Activated CD4-positive, alpha-beta T cell treated with anti-CD3 and anti-CD28 coated beads for 24 hours (primary cell): ENCODE measurements around the gene PHC3.
A peak's percentile ranks its signal among the peaks of the same experiment; 100 is the strongest.
"Not testable (repeated sequence)": the region's sequence is repeated elsewhere in the genome, so short reads cannot be mapped to it uniquely, and the experiment has no call there.

Experiments
- DNase-seq, 2 donors: peaks; one replicate each; pipeline ENCODE4 v3.0.0-alpha.2; 2020; ENCODE audit warnings: low read depth in 2 of 2

PHC3 gene, protein sequence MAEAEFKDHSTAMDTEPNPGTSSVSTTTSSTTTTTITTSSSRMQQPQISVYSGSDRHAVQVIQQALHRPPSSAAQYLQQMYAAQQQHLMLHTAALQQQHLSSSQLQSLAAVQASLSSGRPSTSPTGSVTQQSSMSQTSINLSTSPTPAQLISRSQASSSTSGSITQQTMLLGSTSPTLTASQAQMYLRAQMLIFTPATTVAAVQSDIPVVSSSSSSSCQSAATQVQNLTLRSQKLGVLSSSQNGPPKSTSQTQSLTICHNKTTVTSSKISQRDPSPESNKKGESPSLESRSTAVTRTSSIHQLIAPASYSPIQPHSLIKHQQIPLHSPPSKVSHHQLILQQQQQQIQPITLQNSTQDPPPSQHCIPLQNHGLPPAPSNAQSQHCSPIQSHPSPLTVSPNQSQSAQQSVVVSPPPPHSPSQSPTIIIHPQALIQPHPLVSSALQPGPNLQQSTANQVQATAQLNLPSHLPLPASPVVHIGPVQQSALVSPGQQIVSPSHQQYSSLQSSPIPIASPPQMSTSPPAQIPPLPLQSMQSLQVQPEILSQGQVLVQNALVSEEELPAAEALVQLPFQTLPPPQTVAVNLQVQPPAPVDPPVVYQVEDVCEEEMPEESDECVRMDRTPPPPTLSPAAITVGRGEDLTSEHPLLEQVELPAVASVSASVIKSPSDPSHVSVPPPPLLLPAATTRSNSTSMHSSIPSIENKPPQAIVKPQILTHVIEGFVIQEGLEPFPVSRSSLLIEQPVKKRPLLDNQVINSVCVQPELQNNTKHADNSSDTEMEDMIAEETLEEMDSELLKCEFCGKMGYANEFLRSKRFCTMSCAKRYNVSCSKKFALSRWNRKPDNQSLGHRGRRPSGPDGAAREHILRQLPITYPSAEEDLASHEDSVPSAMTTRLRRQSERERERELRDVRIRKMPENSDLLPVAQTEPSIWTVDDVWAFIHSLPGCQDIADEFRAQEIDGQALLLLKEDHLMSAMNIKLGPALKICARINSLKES

DNA sequence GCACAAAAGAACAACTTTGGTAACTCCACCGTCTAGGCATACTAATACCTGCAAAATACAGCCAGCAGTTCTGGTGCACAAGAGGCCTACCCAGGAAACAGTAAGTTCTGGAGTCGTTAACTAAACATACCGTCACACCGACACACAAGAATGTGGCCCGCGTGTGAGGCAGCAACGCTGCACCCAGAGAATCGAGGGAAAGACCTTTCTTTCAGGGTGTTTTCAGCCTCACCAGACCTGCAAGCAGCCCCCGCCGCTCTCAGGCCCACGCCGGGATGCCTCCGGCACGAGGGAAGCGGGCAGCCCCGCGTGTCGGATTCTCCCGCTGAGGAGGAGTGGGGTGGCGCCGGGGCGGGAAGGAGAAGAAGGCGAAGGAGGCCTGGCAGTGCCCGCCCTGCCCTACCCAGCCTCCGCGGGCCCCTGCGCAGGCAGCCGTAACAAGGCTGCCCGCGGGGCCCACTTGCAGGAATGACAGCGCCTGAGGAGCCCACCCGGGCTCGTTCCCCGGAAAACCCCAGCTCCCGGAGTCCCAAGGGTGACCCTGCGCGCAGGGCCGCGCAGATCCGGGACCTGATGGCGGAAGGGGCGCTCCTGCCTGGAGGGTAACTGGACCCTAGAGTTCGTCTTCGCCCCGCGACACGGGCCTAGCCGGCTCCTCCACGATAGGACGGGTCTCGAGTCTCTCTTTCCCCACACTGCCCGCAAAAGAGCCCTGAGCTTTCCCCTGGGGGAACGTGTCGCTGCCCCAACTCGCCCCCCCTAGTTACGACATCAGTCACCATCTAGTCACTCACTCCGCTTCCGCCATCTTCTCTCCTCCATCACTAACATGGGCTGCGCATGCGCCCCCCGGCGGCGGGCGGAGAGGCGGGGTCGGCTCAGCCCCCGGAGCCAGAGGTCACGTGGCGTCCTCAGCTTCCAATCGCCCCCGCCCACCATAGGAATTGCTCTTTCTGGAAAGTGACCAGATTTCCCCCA is at the start of gene PHC3:
Gene PHC3, minus strand, starts transcription at position 826 of the 978 bp plus-strand sequence. Its CDS starts 18 bp downstream, at position 808.
- peak; percentile 88 to 89 for DNase-seq

DNA sequence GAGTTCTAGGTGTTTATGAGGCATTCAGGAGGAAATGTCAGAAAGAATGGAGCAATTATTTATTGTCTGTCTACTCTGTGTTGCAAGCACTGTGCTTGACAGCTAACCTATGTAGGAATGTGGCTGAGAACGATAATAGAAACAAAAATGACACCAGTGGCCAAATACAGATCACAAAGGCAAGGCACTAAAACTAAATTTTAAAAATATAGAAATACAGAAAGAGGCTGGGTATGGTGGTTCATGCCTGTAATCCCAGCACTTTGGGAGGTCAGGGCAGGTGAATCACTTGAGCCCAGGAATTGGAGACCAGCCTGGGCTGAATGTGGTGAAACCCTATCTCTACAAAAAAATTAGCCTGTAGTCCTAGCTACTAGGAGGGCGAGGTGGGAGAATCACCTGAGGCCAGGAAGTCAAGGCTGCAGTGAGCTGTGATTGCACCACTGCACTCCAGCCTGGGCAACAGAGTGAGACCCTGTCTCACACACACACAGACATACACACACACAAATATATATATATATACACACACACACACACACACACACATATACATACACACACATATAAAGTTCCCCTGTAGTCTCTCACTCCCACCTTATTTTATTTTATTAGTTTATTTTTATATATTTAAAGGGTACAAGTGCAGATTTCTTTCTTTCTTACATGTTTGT is 46.7 kb upstream of the PHC3 start:
- DNase-seq: no peak

DNA sequence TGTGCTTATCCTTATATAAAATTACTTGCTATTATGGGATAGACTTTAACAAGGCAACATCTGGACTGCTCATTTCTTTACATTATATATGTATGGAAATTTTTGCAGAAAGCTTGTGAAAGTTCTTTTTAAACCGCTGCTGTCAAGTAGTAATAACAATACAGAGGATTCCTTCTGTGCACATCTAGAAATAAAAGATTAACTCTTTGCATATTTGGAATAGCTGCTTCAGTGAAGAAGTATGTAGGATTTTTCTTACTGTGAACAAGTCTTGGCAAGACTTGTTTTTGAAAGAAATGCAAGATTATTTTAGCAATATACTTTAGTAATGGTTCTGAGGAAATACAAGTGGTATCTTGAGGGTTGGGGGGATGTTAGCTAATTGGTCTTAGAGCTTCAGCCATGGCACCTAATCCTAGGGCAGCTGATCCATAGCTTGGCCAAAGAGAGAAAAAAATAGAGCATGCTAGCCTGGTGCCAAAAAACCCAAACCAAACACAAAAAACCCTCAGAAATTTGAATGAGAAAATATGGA is 45.0 kb upstream of the PHC3 start:
- DNase-seq: no peak

DNA sequence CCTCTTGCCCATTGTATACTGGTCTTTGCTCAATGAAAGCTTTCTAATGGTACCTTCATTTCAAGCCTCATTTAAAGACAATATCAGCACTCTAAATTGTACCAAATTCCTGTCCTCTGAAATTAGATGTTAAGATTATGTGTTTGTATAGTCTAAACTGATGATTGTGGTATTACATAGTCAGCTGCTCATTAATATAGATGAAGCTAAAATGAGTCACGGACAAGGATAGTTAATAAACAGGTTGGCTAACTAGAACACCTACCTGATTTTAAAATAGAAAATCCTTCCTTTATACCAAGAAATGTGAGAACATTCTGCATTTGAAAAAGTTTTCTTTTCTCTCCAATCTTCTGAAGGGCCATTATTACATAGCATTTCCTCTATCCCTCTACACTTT is 43.6 kb upstream of the PHC3 start:
- no peak for DNase-seq

DNA sequence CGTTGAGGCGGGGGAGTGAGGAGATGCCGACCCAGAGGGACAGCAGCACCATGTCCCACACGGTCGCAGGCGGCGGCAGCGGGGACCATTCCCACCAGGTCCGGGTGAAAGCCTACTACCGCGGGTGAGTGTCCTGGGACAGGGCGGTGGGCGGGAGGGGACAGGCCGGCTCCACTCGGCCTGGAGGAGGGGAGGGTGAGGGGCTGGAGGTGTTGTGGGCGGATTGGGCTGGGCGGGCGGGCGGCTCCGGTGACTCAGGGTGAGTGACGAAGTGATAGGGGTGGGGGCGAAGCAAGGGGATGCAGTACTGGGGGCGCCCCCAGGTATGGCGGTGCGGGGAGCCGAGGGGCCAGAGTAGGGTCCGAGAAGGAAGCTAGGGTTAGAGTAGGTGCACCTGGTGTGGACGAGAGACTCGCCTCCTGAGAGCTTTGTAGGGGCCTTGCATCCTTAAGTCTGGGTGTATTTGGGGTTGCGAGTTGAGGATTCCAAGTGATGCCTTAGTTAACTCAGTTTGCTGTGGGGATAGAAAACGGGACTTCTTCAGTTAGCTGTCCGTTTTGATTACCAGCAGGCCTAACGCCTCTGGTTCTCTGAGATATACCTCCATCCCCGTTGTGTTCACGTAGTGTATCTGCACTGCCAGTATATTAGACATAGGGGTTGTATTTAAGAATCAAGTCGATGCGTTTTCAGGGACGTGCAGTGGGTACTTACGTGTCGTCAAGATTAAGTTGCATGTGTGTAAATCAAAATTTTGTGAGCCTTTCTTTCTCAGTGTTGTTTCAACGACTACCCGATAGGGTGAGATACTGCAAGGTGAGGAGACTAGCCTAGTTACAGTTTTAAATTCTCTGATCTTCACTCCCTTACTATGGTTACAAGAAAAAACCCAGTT is 41.4 kb upstream of the PHC3 start:
- peak; percentile 7 to 10 for DNase-seq

DNA sequence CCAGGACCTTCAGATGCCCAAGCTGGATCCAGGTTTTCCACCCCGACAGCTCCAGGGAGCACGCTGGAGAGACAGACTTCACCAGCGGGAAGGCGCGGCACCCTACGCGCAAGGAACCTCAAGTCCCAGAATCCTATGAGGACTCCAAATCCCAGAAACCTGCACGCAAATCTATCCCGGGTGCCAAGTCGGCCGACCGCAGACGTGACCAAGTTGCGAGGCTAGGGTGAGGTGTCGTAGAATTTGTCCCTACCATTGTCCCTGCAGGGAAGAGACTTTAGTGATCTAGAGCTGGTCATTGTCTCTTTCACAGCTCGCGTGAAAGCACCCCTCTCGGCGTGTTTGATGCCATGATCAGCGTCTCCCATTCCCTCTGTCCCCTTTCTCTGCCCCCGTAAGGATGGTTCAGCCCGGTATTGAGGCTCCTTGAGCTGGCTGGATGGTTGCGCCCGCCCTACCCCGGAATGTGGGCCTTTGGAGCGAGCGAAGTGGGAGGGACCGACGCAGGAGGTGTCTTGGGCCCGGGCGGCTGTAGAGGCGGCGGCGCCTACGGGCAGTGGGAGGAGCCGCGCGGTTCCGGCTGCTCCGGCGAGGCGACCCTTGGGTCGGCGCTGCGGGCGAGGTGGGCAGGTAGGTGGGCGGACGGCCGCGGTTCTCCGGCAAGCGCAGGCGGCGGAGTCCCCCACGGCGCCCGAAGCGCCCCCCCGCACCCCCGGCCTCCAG is 40.6 kb upstream of the PHC3 start, which contains the start of gene PRKCI:
Gene PRKCI, plus strand, starts transcription at position 501 of the 723 bp plus-strand sequence. CDS start 246 bp downstream, outside the sequence.
- DNase-seq: peak; percentile 79 to 85

DNA sequence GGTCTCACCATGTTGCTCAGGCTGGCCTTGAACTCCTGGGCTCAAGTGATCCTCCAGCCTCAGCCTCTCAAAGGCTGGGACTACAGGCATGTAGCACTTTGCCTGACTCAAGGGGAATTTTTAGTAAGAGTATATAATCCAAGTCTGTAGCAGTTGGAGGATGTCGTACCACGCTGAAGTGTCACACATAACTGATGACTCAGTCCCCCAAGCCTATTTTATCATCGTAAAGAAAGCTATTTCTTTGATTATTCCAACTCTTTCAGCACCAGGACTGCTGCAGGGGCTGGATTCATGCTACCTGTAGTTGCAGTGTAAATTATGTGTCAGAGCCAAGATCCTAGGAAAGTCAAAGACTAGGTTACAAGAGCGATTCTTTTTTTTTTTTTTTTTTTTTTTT is 39.3 kb upstream of the PHC3 start:
- no peak for DNase-seq

DNA sequence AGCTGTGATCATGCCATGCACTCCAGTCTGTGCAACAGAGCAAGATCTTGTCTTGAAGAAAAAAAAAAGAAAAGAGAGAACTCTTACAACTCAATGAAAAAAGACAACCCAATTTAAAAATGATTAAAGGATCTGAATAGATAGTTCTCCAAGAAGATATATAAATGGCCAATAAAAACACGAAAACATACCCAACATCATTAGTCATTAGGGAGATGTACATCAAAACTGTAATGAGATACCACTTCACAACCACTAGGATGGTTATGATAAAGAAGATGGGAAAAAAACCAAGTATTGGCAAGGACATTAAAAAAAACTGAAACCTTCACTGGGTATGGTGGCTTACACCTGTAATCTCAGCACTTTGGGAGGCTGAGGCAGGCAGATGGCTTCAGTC is 38.3 kb upstream of the PHC3 start:
- no peak for DNase-seq

DNA sequence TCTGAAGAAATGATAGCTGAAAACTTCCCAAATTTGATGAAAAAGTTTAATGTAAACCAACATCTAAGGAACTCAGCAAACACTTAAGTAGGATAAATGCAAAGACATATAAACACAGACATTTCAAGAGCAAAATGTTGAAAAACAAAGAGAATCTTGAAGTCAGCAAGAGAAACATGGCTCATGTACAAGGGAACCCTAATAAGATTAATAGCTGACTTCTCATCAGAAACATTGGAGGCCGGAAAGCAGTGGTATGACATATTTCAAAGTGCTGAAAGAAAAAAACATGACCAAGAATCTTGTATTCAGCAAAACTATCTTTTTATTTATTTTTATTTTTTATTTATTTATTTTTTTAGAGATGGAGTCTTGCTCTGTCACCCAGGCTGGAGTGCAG is 30.1 kb upstream of the PHC3 start:
- no peak for DNase-seq

DNA sequence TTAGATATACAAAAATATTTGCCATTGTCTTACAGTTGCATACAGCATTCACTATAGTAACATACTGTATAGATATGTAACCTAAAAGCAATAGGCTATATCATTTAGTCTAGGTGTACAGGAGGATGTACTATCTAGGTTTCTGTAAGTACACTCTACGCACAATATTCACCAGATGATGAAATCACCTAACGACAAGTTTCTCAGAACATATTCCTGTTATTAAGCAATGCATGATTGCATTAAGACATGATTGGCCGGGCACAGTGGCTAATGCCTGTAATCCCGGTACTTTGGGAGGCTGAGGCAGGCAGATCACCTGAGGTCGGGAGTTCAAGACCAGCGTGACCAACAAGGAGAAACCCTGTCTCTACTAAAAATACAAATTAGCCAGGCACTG is 26.2 kb upstream of the PHC3 start:
- no peak for DNase-seq

DNA sequence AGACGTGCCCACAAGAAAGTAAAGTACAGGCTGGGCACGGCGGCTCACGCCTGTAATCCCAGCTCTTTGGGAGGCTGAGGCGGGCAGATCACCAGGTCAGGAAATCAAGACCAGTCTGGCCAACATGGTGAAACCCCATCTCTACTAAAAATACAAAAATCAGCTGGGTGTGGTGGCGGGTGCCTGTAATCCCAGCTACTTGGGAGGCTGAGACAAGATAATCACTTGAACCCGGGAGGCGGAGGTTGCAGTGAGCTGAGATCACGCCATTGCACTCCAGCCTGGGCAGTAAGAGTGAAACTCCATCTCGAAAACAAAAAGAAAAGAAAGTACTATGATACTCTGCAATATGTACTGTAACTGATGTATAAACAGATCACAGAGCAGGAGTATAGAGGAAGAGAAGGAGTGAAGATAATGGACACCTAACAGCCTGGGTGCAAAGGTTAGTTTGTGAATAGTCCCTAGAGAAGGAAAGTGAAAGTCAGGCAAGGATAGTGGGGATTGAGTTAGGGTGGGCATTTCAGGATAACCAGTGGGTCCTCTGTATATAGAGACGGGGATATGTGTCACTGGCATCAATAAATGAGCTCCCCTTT is 24.7 kb upstream of the PHC3 start:
- not testable (repeated sequence) for DNase-seq

DNA sequence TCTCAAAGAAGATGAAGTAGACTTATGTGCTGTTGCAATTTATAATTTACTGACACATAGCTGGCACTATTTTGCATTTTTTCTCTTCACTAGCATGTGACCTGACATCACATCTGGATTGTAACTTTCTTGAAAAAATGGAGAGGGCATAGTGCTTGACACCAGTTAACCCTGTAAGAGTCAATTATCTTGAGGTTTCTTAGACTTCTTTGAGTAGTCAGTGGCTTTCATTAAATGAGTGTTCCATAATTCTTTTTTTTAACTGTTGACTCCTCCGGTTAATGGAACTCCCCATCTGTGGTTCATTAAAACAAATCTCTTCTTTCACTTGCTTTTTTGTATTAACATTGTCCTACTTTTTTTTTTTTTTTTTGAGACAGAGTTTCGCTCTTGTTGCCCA is 23.8 kb upstream of the PHC3 start:
- DNase-seq: no peak

DNA sequence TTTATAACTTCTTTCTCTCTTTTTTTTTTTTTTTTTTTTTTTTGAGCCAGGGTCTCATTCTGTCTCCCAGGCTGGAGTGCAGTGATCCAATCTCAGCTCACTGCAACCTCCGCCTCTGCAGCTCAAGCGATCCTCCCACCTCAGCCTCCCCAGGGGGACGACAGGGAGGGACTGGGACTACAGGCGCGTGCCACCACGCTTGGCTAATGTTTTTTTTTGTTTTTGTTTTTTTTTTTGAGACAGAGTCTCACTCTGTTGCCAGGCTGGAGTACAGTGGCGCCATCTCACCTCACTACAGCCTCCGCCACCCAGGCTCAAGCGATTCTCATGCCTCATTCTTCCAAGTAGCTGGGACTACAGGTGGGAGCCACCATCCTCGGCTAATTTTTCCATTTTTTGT is 23.0 kb upstream of the PHC3 start:
- no peak for DNase-seq

DNA sequence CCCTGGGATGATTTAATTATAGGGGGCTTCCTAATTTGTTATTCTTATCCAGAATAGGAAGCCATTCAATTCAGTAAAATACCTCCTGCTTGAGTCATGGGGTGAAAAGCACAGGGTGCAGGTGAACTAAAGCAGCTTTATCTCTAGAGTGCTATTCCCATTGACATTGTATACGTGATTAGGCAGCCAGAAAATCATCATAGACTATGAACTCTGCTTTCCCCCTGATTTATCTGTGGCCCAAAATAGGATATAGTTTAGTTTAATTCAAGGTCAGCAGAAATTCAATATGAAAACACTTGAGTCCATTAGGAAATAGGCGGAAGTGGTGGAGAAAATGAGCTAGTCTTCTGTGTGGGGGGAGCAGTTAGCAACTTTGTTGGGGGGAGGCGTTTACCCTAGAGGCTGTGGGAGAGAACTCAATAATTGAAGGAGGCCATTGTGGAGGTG is 22.5 kb upstream of the PHC3 start:
- no peak for DNase-seq

DNA sequence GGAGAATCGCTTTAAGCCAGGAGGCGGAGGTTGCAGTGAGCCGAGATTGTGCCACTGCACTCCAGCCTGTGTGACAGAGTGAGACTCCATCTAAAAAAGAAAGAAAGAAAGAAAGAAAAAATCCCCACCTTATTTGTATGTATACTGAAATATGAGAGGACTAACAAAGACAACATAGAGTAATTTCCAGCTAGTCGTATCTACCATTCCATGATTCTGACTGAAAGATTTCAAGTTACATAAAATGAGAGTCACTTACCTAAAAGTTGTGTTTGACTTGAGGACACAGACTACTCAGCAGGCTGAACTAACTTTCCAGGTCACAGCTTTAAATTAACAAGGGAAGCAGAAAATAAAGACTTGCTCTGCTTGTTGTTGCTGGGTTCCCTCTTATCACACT is 21.9 kb upstream of the PHC3 start:
- DNase-seq: no peak

DNA sequence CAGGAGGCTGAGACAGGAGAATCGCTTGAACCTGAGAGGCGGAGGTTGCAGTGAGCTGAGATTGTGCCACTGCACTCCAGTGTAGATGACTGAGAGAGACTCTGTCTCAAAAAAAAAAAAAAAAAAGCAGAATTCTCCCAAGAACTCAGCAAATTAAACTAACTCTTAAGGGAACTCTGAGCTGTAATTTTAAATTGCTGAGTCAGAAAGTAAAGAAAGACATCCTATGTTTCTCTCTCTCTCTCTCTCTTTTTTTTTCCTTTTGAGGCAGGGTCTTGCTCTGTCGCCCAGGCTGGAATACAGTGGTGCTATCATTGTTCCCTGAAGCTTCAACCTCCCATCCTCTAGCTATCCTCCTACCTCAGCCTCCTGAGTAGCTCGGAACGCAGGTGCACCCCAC is 20.0 kb upstream of the PHC3 start:
- no peak for DNase-seq

DNA sequence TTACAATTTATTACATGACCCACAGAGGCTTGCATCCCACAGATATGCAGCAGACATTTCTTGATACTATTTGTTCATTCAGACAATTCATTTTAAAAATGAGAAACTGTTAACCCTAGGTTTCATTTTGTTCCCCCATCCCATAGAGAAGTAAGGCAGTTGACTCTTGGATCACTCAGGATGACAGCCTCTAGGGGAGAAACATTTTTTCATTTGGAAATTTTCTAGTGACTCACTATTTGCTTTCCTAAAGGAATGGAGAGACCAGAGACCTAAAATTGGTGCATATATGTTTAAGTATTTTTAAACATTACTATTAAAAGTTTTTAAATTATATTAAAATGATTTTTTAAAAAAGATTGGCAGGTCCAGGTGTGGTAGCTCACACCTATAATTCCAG is 19.5 kb upstream of the PHC3 start:
- DNase-seq: no peak

DNA sequence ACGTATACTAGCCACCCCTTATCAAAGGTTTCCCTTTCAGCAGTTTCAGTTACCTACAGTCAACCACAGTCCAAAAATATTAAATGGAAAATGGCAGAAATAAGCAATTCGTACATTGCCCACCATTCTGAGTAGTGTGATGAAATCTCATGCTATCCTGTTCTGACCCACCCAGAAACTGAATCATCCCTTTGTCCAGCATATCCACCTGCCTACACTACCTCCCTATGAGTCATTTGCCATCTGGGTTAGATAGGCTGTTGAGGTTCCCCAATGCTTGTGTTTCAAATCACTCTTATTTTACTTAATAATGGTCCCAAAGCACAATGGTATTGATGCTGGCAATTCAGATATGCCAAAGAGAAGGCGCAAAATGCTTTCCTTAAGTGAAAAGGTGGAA is 15.3 kb upstream of the PHC3 start:
- no peak for DNase-seq
